22Rv1 (cell line): ENCODE results near the gene CAMK1D.

Source experiments
- ZFX ChIP-seq: fragments of 450-650 bp; IDR thresholded peaks from 2 replicates; pipeline ENCODE4 v1.6.1; 2017; ENCODE audit warnings: antibody characterized with exemption, borderline replicate concordance
- TF ChIP-seq, protein P1 (sequence below): fragments of 450-650 bp; IDR thresholded peaks from 2 replicates; pipeline ENCODE4 v1.5.1; 2017; ENCODE audit warnings: mild to moderate bottlenecking

DNA sequence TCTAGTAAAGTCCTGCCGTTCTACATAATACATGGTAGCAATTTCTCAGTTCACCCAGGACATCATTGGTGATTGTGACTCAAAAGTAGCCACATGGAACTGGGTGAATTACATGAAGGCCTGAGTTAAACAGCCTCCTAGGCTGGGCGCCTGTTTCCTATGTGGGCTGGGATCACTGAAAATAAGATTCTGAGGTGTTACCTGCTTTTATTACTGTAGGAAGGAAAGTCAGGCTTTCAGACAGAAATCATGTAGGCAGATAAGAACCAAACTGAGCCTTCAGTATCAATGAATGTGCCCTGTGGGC lies 160.4 kb downstream of the CAMK1D start:
- TF ChIP-seq, protein P1, sequence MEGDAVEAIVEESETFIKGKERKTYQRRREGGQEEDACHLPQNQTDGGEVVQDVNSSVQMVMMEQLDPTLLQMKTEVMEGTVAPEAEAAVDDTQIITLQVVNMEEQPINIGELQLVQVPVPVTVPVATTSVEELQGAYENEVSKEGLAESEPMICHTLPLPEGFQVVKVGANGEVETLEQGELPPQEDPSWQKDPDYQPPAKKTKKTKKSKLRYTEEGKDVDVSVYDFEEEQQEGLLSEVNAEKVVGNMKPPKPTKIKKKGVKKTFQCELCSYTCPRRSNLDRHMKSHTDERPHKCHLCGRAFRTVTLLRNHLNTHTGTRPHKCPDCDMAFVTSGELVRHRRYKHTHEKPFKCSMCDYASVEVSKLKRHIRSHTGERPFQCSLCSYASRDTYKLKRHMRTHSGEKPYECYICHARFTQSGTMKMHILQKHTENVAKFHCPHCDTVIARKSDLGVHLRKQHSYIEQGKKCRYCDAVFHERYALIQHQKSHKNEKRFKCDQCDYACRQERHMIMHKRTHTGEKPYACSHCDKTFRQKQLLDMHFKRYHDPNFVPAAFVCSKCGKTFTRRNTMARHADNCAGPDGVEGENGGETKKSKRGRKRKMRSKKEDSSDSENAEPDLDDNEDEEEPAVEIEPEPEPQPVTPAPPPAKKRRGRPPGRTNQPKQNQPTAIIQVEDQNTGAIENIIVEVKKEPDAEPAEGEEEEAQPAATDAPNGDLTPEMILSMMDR, result no peak
- TF ChIP-seq ZFX, result no peak
